HG03097 (cell line): ENCODE data around the gene HELZ2.

ENCODE experiments used
- ATAC-seq: cut with Tn5 transposase; IDR thresholded peaks from one replicate; pipeline ENCODE4 v1.9.1; 2021; ENCODE audit not compliant: unreplicated experiment, low FRiP score

The HELZ2 gene

GRCh38 chr20:63525971-63526370 lies 48.1 kb downstream of the HELZ2 start:
- no peak for ATAC-seq

- ATAC-seq: no peak
These were observed 48.9 kb downstream of the HELZ2 start for GRCh38 chr20:63525185-63525584.
